Dedifferentiated amniotic fluid mesenchymal stem cell (primary cell): ENCODE data around the gene STK38.

Source experiments
- DNase-seq: peaks from one replicate; pipeline ENCODE4 v3.0.0-alpha.2; 2016; ENCODE audit errors: extremely low spot score

STK38 gene

DNA sequence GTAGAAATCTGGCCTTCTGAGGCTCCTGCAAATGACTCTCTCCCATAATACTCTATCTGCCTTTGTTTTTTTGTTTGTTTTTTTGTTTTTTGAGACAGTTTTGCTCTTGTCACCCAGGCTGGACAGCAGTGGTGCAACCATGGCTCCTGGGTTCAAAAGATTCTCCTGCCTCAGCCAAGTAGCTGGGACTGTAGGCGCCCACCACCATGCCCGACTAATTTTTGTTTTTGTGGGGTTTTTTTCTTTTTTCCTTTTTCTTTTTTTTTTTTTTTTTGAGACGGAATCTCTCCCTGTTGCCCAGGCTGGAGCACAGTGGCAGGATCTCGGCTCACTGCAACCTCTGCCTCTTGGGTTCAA is 16.6 kb upstream of the STK38 start:
- no peak for DNase-seq

GRCh38 chr6:36563237-36563927 is 16.1 kb upstream of the STK38 start:
- no peak for DNase-seq

- DNase-seq: no peak
These were observed 13.5 kb upstream of the STK38 start for GRCh38 chr6:36560822-36561221.

GRCh38 chr6:36559011-36559793 is 11.9 kb upstream of the STK38 start:
- no peak for DNase-seq

GRCh38 chr6:36556281-36556680 is 9.0 kb upstream of the STK38 start:
- DNase-seq: no peak

- DNase-seq: no peak
These were observed 8.5 kb upstream of the STK38 start for GRCh38 chr6:36555750-36556252.

DNA sequence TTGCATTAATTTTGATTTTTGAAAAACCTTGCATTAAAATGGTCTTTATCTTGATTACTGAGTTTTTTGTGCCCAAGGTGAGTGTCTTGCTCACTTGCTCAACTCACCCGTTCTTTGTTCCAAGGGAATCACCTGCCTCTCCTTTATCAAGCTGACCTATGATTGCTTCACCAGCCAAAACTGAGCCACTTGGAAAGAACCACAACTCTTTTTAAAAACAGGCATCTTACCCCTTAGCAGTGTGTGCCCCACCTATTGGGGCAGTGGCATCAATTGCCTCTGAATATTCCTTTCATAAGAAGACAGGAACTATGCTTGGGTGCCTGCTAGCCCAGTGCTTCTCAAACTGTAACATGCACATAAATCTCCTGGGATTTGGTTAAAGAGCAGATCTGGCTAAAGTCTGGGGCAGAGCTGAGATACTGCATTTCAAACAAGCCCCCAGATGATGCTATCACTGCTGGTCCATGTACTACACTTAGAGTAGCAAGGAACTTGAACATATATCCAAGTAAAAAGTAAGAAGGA is 3.3 kb upstream of the STK38 start:
- DNase-seq: no peak

DNA sequence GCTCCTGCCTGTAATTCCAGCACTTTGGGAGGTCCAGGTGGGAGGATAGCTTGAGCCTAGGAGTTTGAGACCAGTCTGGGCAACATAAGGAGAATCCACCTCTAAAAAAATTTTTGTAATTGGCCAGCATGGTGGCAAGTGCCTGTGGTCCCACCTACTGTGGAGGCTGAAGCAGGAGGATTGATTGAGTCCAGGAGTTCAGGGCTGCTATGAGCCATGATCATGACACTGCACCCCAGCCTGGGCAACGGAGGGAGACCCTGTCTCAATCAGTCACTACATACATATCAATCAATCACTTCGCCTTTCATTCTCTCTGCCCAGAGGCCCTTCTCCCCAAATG is 1.1 kb upstream of the STK38 start:
- no peak for DNase-seq

DNA sequence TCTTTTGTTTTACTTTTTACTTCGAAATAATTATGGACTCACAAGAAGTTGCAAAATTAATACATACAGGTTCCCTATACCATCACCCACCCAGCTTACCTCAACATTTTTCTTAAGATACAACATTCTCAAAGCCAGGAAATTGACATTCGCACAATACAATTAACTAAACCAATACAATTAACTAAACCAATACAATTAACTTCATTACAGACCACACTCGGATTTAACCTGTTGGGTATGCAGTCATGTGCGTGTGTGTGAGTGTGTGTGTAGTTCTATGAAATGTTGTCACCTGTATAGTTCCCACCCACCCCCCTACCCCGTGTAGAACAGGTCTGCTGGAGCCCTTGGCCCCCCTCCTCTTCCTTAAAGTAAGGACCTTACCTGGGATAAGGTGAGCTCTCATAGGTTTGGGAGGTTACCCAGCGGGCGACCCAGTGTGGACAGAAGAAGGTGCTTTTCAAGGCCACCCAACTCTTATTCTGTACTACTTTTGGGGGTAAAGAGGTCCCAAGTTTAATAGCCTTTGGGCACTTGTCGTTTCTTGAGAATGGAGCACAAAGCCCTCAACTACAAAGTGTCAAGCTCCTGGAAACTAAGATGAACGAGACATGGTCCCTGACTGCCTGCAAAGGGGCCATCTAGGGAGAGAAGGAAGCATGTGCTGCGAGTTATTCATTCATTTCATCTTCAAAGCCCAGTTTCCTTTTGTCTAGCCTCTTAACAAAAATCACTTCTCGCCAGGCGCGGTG is 544 bp upstream of the STK38 start:
- no peak for DNase-seq

- peak; percentile 22 for DNase-seq
These were observed 865 bp downstream of the STK38 start for GRCh38 chr6:36546308-36546919.

DNA sequence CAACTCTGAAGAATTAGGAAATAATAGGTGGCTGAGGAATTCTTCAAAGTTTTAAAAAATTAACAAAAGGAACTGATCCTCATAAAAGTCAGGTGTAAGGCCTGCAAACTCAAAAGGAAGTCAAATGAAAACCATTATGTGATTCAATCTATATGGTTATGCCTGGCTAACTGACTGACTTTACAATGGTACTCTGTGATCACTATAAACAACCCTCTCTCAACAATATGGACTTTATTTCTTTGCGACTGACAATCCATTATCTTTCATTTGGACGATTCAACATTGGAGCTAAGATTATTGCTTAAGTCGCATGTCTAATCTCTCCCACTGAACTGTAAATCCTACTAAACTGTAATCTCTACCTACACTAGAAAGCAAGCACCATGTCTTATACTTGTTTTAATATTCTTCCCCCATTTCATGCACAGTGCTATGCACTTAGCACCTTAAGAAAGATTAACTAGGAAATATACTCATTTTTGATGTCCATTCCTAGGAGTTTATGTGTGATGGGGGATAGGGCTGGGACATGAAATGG is 1.4 kb downstream of the STK38 start:
- DNase-seq: no peak

DNA sequence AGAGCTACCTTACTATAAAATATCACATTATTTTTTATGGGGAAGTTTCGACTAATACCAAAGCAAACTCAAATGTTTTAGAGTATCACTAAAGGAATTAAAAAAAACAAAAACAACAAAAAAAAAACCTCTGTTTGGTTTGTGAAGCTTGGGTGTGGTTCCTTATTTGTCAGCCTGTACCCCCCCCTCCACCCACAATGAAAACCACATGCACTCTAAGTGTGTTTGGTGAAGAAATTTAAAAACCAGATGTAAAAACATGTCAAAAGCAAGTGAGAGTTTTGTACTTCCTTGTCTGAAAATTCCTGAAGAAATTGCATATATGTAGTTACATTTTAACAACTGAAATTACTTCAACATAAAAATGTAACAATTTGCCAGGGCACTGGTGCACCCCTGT is 3.1 kb downstream of the STK38 start:
- peak; percentile 65 for DNase-seq

DNA sequence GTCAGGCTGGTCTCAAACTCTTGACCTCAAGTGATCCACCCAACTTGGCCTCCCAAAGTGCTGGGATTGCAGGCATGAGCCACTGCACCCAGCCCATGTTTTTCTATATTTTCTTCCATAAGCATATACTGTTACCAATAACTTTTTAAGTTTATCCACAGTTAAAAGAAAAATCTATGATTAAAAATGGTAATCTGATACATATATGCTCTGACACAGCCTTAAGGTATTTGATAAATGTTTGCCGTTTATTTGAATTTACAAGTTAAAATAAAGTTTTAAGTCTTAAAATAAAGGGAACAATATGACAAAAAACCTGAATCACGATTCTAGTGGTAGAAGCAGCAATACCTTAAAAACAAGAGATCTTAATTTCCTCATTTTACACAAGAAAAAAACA is 5.2 kb downstream of the STK38 start:
- DNase-seq: no peak

- no peak for DNase-seq
These were observed 7.3 kb downstream of the STK38 start for GRCh38 chr6:36539814-36540568.

GRCh38 chr6:36536873-36537547 is 10.3 kb downstream of the STK38 start:
- DNase-seq: no peak

DNA sequence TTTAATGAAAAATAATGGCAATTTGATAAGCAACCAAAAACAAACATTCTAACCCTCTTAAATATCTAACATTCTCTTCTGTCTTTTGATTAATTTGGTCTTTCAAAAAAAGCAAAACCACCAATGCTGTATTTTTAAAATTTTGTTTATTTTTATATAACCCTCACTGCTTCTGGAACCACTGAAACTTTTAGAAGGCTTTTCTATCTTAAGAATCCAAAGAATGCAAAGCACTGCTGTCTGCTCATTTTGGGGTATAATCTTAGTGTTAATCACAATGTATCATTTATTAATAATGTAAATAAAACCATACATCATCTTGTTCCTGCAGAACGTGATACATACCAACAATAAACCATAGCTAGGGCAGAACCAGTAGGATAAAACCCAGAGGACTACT is 14.0 kb downstream of the STK38 start:
- no peak for DNase-seq

- DNase-seq: no peak
These were observed 21.2 kb downstream of the STK38 start for GRCh38 chr6:36526066-36526465.

GRCh38 chr6:36525346-36525745 is 21.9 kb downstream of the STK38 start:
- no peak for DNase-seq

GRCh38 chr6:36524871-36525270 is 22.4 kb downstream of the STK38 start:
- no peak for DNase-seq

DNA sequence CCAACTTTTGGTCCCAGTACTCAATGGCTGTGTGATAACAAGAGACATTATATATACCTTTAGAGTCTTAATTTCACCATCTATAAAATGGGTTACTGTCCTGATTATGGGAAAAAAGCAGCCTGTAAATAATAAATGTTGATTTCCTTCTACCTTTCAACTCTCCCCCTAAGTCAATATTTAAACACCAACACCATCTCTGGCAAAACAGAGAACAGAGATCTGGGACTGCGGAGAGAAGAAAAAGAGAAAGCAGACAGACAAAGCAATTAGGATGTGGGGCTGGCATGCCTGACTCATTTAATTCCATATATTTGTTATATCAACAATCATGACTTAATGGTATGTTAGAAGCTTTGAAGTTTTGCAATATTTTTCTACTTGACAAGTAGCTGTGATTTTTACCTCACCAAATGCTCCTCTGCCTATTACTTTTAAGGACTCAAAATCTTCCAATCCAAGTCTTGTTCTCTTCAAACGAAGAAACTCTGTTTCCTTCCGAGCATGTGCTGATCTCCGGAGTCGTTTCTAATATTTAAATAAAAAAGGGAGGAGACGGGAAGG is 23.3 kb downstream of the STK38 start:
- no peak for DNase-seq
